Endothelial cell of umbilical vein (primary cell): ENCODE results near the gene C16orf95. TPM values are rescaled to one million over a fixed set of nuclear protein-coding genes. Genes with fewer than 3 reads are reported as not detected.

ENCODE experiments used
- polyA plus RNA-seq, 4 experiments: library from polyadenylated mRNA; depleted of rRNA in 3 of 4; stranded (reverse) in 3 of 4; unstranded in 1 of 4; fragments of >200 nt; gene quantifications; 2 replicates each; pipeline versions ENCODE4 v1.2.1 to v1.2.3, GENCODE V29; 2011 to 2012; ENCODE audit warnings: missing spikeins in 1 of 4
- small RNA-seq: library from RNA; depleted of rRNA; stranded (forward); fragments of <200 nt; gene quantifications from one replicate; pipeline ENCODE3, GENCODE V24; 2012; ENCODE audit warnings: low replicate concordance, low read depth; ENCODE audit not compliant: insufficient read depth, insufficient read length
- total RNA-seq: library from RNA; stranded (reverse); gene quantifications from 2 replicates; pipeline ENCODE4 v1.2.3, GENCODE V29; 2021

Gene C16orf95
- total and polyA plus RNA-seq, 2 donors (not counting 3 experiments of a cell fraction or from before 2014, with no cell fraction given), result 4.0 to 6.6 TPM

Small RNA genes lying within 50 kb of the gene (small RNA-seq; reads per million reads assigned to genes)
- not detected for gene AC010531.2

Other genes with a start within 250 kb of the C16orf95 start
- 28.7 and 31.8 TPM in 2 replicates for gene FBXO31, start 66.4 kb upstream of the C16orf95 start, total RNA-seq
- gene FBXO31, start 66.4 kb upstream of the C16orf95 start, polyA plus RNA-seq, result 17.1 and 19.1 TPM in 2 replicates
- gene MAP1LC3B, start 74.9 kb upstream of the C16orf95 start, total RNA-seq, result 94.5 and 99.9 TPM in 2 replicates
- 33.7 and 40.7 TPM in 2 replicates for gene MAP1LC3B, start 74.9 kb upstream of the C16orf95 start, polyA plus RNA-seq
- 30.9 and 34.0 TPM in 2 replicates for gene ZCCHC14, start 175.6 kb upstream of the C16orf95 start, total RNA-seq
- gene ZCCHC14, start 175.6 kb upstream of the C16orf95 start, polyA plus RNA-seq, result 9.5 and 10.1 TPM in 2 replicates